Panc1 (cell line): ENCODE results near the gene NCOA3. TPM values are rescaled to one million over a fixed set of nuclear protein-coding genes. Genes with fewer than 3 reads are reported as not detected.

Source experiments
- ATAC-seq: fragments of 200-7000 bp; cut with Tn5 transposase; 2 replicates; pipeline ENCODE4 v1.9.1; 2020; ENCODE audit warnings: mild to moderate bottlenecking, moderate library complexity
- BruUV-seq: library from RNA; stranded (reverse); fragments of 400-500 nt; replicated peaks from 2 replicates; lab custom pipeline; 2021; lab: Mats Ljungman, UMichigan
- CTCF ChIA-PET: fragments of 300-600 bp; sonication (Branson Sonifier 250); formaldehyde crosslinking; loops from one replicate; lab custom pipeline; 2022; ENCODE audit warnings: antibody characterized with exemption; lab: Charles Lee
- POLR2A ChIA-PET: fragments of 300-600 bp; sonication (Branson Sonifier 250); formaldehyde crosslinking; loops from one replicate; lab custom pipeline; 2022; ENCODE audit warnings: antibody characterized with exemption; lab: Charles Lee
- DNase-seq: peaks from one replicate; pipeline ENCODE4 v3.0.0-alpha.2; 2010; ENCODE audit warnings: low read depth, low spot score
- H3K27ac ChIP-seq: 2 replicates; pipeline ENCODE4 v1.5.1; 2011; ENCODE audit warnings: mild to moderate bottlenecking, low read length, inconsistent platforms
- H3K27me3 ChIP-seq: fragments of 200-500 bp; sonication (Bioruptor generic); 2 replicates; pipeline ENCODE4 v1.6.0; 2014; ENCODE audit warnings: low read length, inconsistent platforms; ENCODE audit not compliant: control insufficient read depth, insufficient read depth
- H3K36me3 ChIP-seq: fragments of 200-500 bp; sonication (Bioruptor generic); 2 replicates; pipeline ENCODE4 v1.5.1; 2014; ENCODE audit warnings: inconsistent platforms, mild to moderate bottlenecking, low read length, moderate library complexity; ENCODE audit not compliant: control insufficient read depth, insufficient read depth
- H3K4me1 ChIP-seq: 2 replicates; pipeline ENCODE4 v1.5.1; 2011; ENCODE audit warnings: inconsistent platforms, mild to moderate bottlenecking, low read length, moderate library complexity; ENCODE audit not compliant: control insufficient read depth, insufficient read depth
- H3K4me3 ChIP-seq, 2 experiments: 2 replicates each; pipeline ENCODE4 v1.5.1; 2011 to 2012; ENCODE audit warnings: low read depth in 2 of 2, low read length in 2 of 2, mild to moderate bottlenecking in 2 of 2, inconsistent platforms in 1 of 2, moderate library complexity in 1 of 2
- H3K9me3 ChIP-seq: fragments of 200-500 bp; sonication (Bioruptor generic); 2 replicates; pipeline ENCODE4 v1.5.1; 2014; ENCODE audit warnings: low read depth, mild to moderate bottlenecking, inconsistent platforms, low read length, moderate library complexity; ENCODE audit not compliant: control insufficient read depth, insufficient read depth
- CTCF ChIP-seq: fragments of 450-650 bp; IDR thresholded peaks from 2 replicates; pipeline ENCODE4 v1.5.1; 2017; ENCODE audit warnings: mild to moderate bottlenecking
- POLR2AphosphoS5 ChIP-seq: IDR thresholded peaks from 2 replicates; pipeline ENCODE4 v1.6.1; 2012; ENCODE audit warnings: mild to moderate bottlenecking, low read depth, low read length, moderate library complexity
- SIN3A ChIP-seq: IDR thresholded peaks from 2 replicates; pipeline ENCODE4 v1.6.1; 2012; ENCODE audit warnings: low read depth, mild to moderate bottlenecking, low read length, moderate library complexity, borderline replicate concordance; ENCODE audit not compliant: insufficient read depth
- TCF7L2 ChIP-seq: IDR thresholded peaks from 2 replicates; pipeline ENCODE4 v1.6.1; 2011; ENCODE audit warnings: mild to moderate bottlenecking, low read depth, low read length, inconsistent platforms
- in situ Hi-C: cut with HindIII; loops from 2 replicates; pipeline ENCODE4 v1.10.0; 2016; ENCODE audit warnings: low sequenced_read_pairs, low pct_unique_long_range_greater_than_20kb
- intact Hi-C: fragments of 100-400 bp; cut with micrococcal nuclease; formaldehyde crosslinking; loops from one replicate; pipeline ENCODE4 v1.10.0; 2022; ENCODE audit not compliant: unreplicated experiment
- total RNA-seq: library from RNA; stranded (reverse); gene quantifications from one replicate; pipeline ENCODE4 v1.2.1, GENCODE V29; 2021; ENCODE audit not compliant: unreplicated experiment
- TF ChIP-seq, protein P1 (sequence below), 2 experiments: IDR thresholded peaks; 2 replicates each; pipeline ENCODE4 v1.6.1; 2011 to 2012; ENCODE audit warnings: low read depth in 2 of 2, control low read depth in 1 of 2, low read length in 1 of 2, mild to moderate bottlenecking in 1 of 2, moderate library complexity in 1 of 2; ENCODE audit not compliant: insufficient read depth in 1 of 2

NCOA3 gene
- total RNA-seq, 1 experiment from 2014 or later, result 47.7 TPM

- intact Hi-C loops (no loop called here), in situ Hi-C loops (no loop called here)
- peak overlapping the region; percentile 72 for H3K27ac ChIP-seq
- no peaks in the 10 kb centered on the region for H3K27me3 ChIP-seq
- DNase-seq, result no peak
- POLR2A ChIA-PET, result interaction anchor here (0.6 kb wide), 1 partner anchor 10 kb away, joined by 6 read pairs; no protein-coding TSS in a partner anchor
- no peaks in the 10 kb centered on the region for H3K36me3 ChIP-seq
- ATAC-seq, result peak; percentile 64
- BruUV-seq, result no TSS peak
- H3K9me3 ChIP-seq, result no peaks in the 10 kb centered on the region
- no peak overlapping the region for H3K4me3 ChIP-seq
- TF ChIP-seq TCF7L2 (peak; percentile 84), POLR2AphosphoS5 (no peak; the same call in 1 of the 2 replicates)
- CTCF ChIA-PET, result interaction anchor here (1.3 kb wide), 1 partner anchor 71 kb away, joined by 3 read pairs; no protein-coding TSS in a partner anchor
- peaks cover 17% of the 10 kb centered on the region; the same call in 1 of the 2 replicates for H3K4me1 ChIP-seq
These were observed 46.3 kb upstream of the NCOA3 start for GRCh38 chr20:47455133-47456040.

DNA sequence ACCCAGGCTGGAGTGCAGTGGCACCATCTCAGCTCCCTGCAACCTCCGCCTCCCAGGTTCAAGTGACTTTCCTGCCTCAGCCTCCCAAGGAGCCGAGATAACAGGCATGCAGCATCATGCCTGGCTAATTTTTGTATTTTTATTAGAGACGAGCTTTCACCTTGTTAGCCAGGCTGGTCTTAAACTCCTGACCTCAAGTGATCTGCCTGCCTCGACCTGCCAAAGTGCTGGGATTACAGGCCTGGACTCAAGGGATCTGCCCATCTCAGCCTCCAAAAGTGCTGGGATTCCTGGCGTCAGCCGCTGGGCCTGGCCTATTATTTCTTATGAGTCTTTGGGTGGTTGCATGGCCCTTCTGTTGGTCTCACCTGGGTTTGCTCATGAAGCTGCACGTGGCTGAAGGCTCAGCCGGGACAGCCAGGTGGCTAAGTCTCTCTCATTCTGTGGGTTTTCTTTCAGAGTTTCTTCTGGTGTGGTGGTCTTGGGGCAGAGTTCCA, 45.6 kb upstream of the NCOA3 start:
- ChIA-PET CTCF (interaction anchor here (1.3 kb wide), 1 partner anchor 72 kb away, joined by 3 read pairs; no protein-coding TSS in a partner anchor), POLR2A (interaction anchor here (0.6 kb wide), 1 partner anchor 20 kb away, joined by 3 read pairs; no protein-coding TSS in a partner anchor)
- H3K4me3 ChIP-seq, result no peak overlapping the region
- intact Hi-C loops, result no loop called here
- H3K27me3 ChIP-seq, result no peaks in the 10 kb centered on the region
- TF ChIP-seq TCF7L2, result no peak
- TF ChIP-seq SIN3A, result no peak
- no peak for TF ChIP-seq CTCF
- TF ChIP-seq POLR2AphosphoS5, result no peak
- TF ChIP-seq, protein P1, sequence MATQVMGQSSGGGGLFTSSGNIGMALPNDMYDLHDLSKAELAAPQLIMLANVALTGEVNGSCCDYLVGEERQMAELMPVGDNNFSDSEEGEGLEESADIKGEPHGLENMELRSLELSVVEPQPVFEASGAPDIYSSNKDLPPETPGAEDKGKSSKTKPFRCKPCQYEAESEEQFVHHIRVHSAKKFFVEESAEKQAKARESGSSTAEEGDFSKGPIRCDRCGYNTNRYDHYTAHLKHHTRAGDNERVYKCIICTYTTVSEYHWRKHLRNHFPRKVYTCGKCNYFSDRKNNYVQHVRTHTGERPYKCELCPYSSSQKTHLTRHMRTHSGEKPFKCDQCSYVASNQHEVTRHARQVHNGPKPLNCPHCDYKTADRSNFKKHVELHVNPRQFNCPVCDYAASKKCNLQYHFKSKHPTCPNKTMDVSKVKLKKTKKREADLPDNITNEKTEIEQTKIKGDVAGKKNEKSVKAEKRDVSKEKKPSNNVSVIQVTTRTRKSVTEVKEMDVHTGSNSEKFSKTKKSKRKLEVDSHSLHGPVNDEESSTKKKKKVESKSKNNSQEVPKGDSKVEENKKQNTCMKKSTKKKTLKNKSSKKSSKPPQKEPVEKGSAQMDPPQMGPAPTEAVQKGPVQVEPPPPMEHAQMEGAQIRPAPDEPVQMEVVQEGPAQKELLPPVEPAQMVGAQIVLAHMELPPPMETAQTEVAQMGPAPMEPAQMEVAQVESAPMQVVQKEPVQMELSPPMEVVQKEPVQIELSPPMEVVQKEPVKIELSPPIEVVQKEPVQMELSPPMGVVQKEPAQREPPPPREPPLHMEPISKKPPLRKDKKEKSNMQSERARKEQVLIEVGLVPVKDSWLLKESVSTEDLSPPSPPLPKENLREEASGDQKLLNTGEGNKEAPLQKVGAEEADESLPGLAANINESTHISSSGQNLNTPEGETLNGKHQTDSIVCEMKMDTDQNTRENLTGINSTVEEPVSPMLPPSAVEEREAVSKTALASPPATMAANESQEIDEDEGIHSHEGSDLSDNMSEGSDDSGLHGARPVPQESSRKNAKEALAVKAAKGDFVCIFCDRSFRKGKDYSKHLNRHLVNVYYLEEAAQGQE (IDR thresholded peaks at IDR 0.05; ENCODE audit: insufficient read depth in 1 of 2, low read depth in 2 of 2, low read length in 1 of 2), result no peak
- H3K27ac ChIP-seq, result no peak overlapping the region
- no TSS peak for BruUV-seq
- peaks cover 17% of the 10 kb centered on the region; the same call in 1 of the 2 replicates for H3K4me1 ChIP-seq
- no peaks in the 10 kb centered on the region for H3K9me3 ChIP-seq
- DNase-seq, result no peak
- no peaks in the 10 kb centered on the region for H3K36me3 ChIP-seq
- ATAC-seq, result no peak
- in situ Hi-C loops, result no loop called here
